Measurements from ENCODE around the gene CD83. TPM values are rescaled to one million over a fixed set of nuclear protein-coding genes. Genes with fewer than 3 reads are reported as not detected.

The CD83 gene
- total RNA-seq, 2 donors from 2014 or later: 1.3 to 2.3 TPM

GRCh38 chr6:14089224-14089623 is 28.3 kb upstream of the CD83 start:
- Histone ChIP-seq H3K4me3 (no peak overlapping the region), H3K27me3 (no peaks in the 10 kb centered on the region), H3K4me1 (no peaks in the 10 kb centered on the region), H3K36me3 (replicated peaks in 1 of 2; ENCODE audit: insufficient read depth in 1 of 2, low read depth in 2 of 2) (no peaks in the 10 kb centered on the region), H3K27ac (no peak overlapping the region), H3K9me3 (no peaks in the 10 kb centered on the region)
- TF ChIP-seq CTCF (IDR thresholded peaks at IDR 0.05) (no peak), POLR2A (IDR thresholded peaks at IDR 0.05) (no peak)
- ATAC-seq (no peak), DNase-seq (no peak)
- WGBS, 2 donors: 79 to 88% methylated on average over 7 of the region's 7 CpGs
- intact Hi-C loops (cut with DNase I): no loop called here

- H3K27me3 ChIP-seq: no peaks in the 10 kb centered on the region
- H3K36me3 ChIP-seq (replicated peaks in 1 of 2; ENCODE audit: insufficient read depth in 1 of 2, low read depth in 2 of 2): no peaks in the 10 kb centered on the region
- ATAC-seq: no peak
- no peak overlapping the region for H3K27ac ChIP-seq
- no peak overlapping the region for H3K4me3 ChIP-seq
- intact Hi-C loops (cut with DNase I): no loop called here
- TF ChIP-seq CTCF (IDR thresholded peaks at IDR 0.05) (no peak), POLR2A (IDR thresholded peaks at IDR 0.05) (no peak)
- no peaks in the 10 kb centered on the region for H3K4me1 ChIP-seq
- 61 to 75% methylated on average over 4 of the region's 4 CpGs for WGBS, 2 donors
- DNase-seq: no peak
- no peaks in the 10 kb centered on the region for H3K9me3 ChIP-seq
Measured at GRCh38 chr6:14091339-14091978, 26.1 kb upstream of the CD83 start.

GRCh38 chr6:14092316-14092715 is 25.3 kb upstream of the CD83 start:
- no peaks in the 10 kb centered on the region for H3K9me3 ChIP-seq
- no peaks in the 10 kb centered on the region for H3K4me1 ChIP-seq
- intact Hi-C loops (cut with DNase I): no loop called here
- TF ChIP-seq POLR2A (IDR thresholded peaks at IDR 0.05) (no peak), CTCF (IDR thresholded peaks at IDR 0.05) (no peak)
- no peak overlapping the region for H3K4me3 ChIP-seq
- 77 to 78% methylated on average over 3 of the region's 3 CpGs for WGBS, 2 donors
- no peak overlapping the region for H3K27ac ChIP-seq
- no peak for ATAC-seq
- no peaks in the 10 kb centered on the region for H3K36me3 ChIP-seq (replicated peaks in 1 of 2; ENCODE audit: insufficient read depth in 1 of 2, low read depth in 2 of 2)
- no peaks in the 10 kb centered on the region for H3K27me3 ChIP-seq
- no peak for DNase-seq

- WGBS, 2 donors: 63 to 72% methylated on average over 11 of the region's 11 CpGs
- DNase-seq: peak in 1 of 4 donors; percentile 18
- H3K4me3 ChIP-seq: no peak overlapping the region
- H3K27me3 ChIP-seq: no peaks in the 10 kb centered on the region
- H3K27ac ChIP-seq: no peak overlapping the region
- intact Hi-C loops (cut with DNase I): no loop called here
- TF ChIP-seq CTCF (IDR thresholded peaks at IDR 0.05) (no peak), POLR2A (IDR thresholded peaks at IDR 0.05) (no peak)
- ATAC-seq: no peak
- H3K4me1 ChIP-seq: no peaks in the 10 kb centered on the region
- H3K9me3 ChIP-seq: no peaks in the 10 kb centered on the region
- no peaks in the 10 kb centered on the region for H3K36me3 ChIP-seq (replicated peaks in 1 of 2; ENCODE audit: insufficient read depth in 1 of 2, low read depth in 2 of 2)
Measured at GRCh38 chr6:14092838-14093789, 24.5 kb upstream of the CD83 start.
